IMR-90 (cell line): Measurements from ENCODE around the gene ACKR2. TPM values are rescaled to one million over a fixed set of nuclear protein-coding genes. Genes with fewer than 3 reads are reported as not detected.

Source experiments
- ATAC-seq: fragments of 200-7000 bp; cut with Tn5 transposase; 2 replicates; pipeline ENCODE4 v1.9.1; 2020; ENCODE audit warnings: low read depth, mild to moderate bottlenecking, moderate library complexity
- BruUV-seq: library from RNA; stranded (reverse); fragments of 400-500 nt; replicated peaks from 2 replicates; lab custom pipeline; 2021; lab: Mats Ljungman, UMichigan
- CTCF ChIA-PET: fragments of 300-600 bp; formaldehyde crosslinking; extraction: SDS; loops from one replicate; lab custom pipeline; 2021; ENCODE audit warnings: antibody characterized with exemption; lab: Yijun Ruan, JAX
- POLR2A ChIA-PET: fragments of 300-600 bp; sonication (Branson Sonifier 250); formaldehyde crosslinking; loops from one replicate; lab custom pipeline; 2022; ENCODE audit warnings: antibody characterized with exemption; ENCODE audit not compliant: unreplicated experiment; lab: Charles Lee
- DNase-seq: peaks from one replicate; pipeline ENCODE4 v3.0.0; 2013
- H2AFZ ChIP-seq: replicated peaks from 2 replicates; pipeline ENCODE3; 2013; ENCODE audit warnings: low read length, mild to moderate bottlenecking; ENCODE audit not compliant: poor library complexity
- H2AK5ac ChIP-seq: 2 replicates; pipeline ENCODE4 v1.6.1; 2013; ENCODE audit warnings: low read depth, low read length, inconsistent platforms
- H2AK9ac ChIP-seq: replicated peaks from 2 replicates; pipeline ENCODE3; 2013; ENCODE audit warnings: mild to moderate bottlenecking, low read depth, low read length, moderate library complexity; ENCODE audit not compliant: poor library complexity
- H2BK120ac ChIP-seq: 2 replicates; pipeline ENCODE4 v1.6.1; 2013; ENCODE audit warnings: low read depth, low read length, inconsistent platforms
- H2BK15ac ChIP-seq: 3 replicates; pipeline ENCODE4 v1.6.1; 2013; ENCODE audit warnings: low read depth, low read length, inconsistent platforms
- H2BK20ac ChIP-seq: 2 replicates; pipeline ENCODE4 v1.6.1; 2013; ENCODE audit warnings: low read depth, mild to moderate bottlenecking, inconsistent platforms, low read length, moderate library complexity
- H2BK5ac ChIP-seq: 2 replicates; pipeline ENCODE4 v1.6.1; 2013; ENCODE audit warnings: mild to moderate bottlenecking, low read depth, low read length, inconsistent platforms; ENCODE audit not compliant: poor library complexity, severe bottlenecking
- H3K14ac ChIP-seq: replicated peaks from 2 replicates; pipeline ENCODE4 v1.6.1; 2013; ENCODE audit warnings: low read depth, low read length, inconsistent platforms
- H3K18ac ChIP-seq: 2 replicates; pipeline ENCODE4 v1.6.1; 2013; ENCODE audit warnings: low read depth, low read length, control low read depth
- H3K23ac ChIP-seq: 2 replicates; pipeline ENCODE4 v1.6.1; 2013; ENCODE audit warnings: low read depth, low read length, inconsistent platforms
- H3K27ac ChIP-seq: 2 replicates; pipeline ENCODE4 v1.5.1; 2013; ENCODE audit warnings: mild to moderate bottlenecking, control low read depth, low read length; ENCODE audit not compliant: insufficient read depth
- H3K27me3 ChIP-seq: 2 replicates; pipeline ENCODE4 v1.6.1; 2013; ENCODE audit warnings: low read length; ENCODE audit not compliant: control insufficient read depth, insufficient read depth
- H3K36me3 ChIP-seq: 2 replicates; pipeline ENCODE4 v1.6.1; 2013; ENCODE audit warnings: low read length, mixed read lengths; ENCODE audit not compliant: control insufficient read depth, insufficient read depth
- H3K4ac ChIP-seq: 2 replicates; pipeline ENCODE4 v1.6.1; 2013; ENCODE audit warnings: low read depth, low read length, inconsistent platforms
- H3K4me1 ChIP-seq: 2 replicates; pipeline ENCODE4 v1.6.1; 2013; ENCODE audit warnings: low read length, mixed read lengths; ENCODE audit not compliant: control insufficient read depth, insufficient read depth
- H3K4me2 ChIP-seq: 2 replicates; pipeline ENCODE4 v1.6.1; 2013; ENCODE audit warnings: low read depth, mild to moderate bottlenecking, control low read depth, low read length, moderate library complexity
- H3K4me3 ChIP-seq: 2 replicates; pipeline ENCODE4 v1.5.1; 2013; ENCODE audit warnings: low read depth, mild to moderate bottlenecking, control low read depth, low read length, moderate library complexity; ENCODE audit not compliant: insufficient read depth
- H3K56ac ChIP-seq: 2 replicates; pipeline ENCODE4 v1.6.1; 2013; ENCODE audit warnings: low read length, inconsistent platforms; ENCODE audit not compliant: insufficient read depth; ENCODE audit errors: extremely low read depth
- H3K79me1 ChIP-seq, 2 experiments: 2 replicates each; pipeline ENCODE4 v1.6.1; 2013; ENCODE audit warnings: low read length in 2 of 2, inconsistent platforms in 1 of 2, low read depth in 1 of 2
- H3K9ac ChIP-seq: 2 replicates; pipeline ENCODE4 v1.6.1; 2013; ENCODE audit warnings: low read depth, low read length, control low read depth
- H3K9me1 ChIP-seq: 2 replicates; pipeline ENCODE4 v1.6.1; 2013; ENCODE audit warnings: low read length, inconsistent platforms; ENCODE audit not compliant: insufficient read depth
- H3K9me3 ChIP-seq: 2 replicates; pipeline ENCODE4 v1.6.1; 2013; ENCODE audit warnings: low read length; ENCODE audit not compliant: control insufficient read depth, insufficient read depth
- H4K20me1 ChIP-seq: 2 replicates; pipeline ENCODE4 v1.6.1; 2013; ENCODE audit warnings: low read length, inconsistent platforms; ENCODE audit not compliant: insufficient read depth
- H4K5ac ChIP-seq: 2 replicates; pipeline ENCODE4 v1.6.1; 2013; ENCODE audit warnings: mild to moderate bottlenecking, low read depth, low read length, control low read depth
- H4K8ac ChIP-seq, 2 experiments: 2 replicates each; pipeline ENCODE4 v1.6.1; 2013; ENCODE audit warnings: low read depth in 2 of 2, low read length in 2 of 2, control low read depth in 1 of 2, inconsistent platforms in 1 of 2
- H4K91ac ChIP-seq: 2 replicates; pipeline ENCODE4 v1.6.1; 2013; ENCODE audit warnings: low read depth, low read length, inconsistent platforms; ENCODE audit not compliant: insufficient read depth
- BHLHE40 ChIP-seq: fragments of 150-350 bp; IDR thresholded peaks from 2 replicates; pipeline ENCODE4 v1.6.1; 2016; ENCODE audit warnings: mild to moderate bottlenecking, low read depth, low read length
- CEBPB ChIP-seq: IDR thresholded peaks from 2 replicates; pipeline ENCODE4 v1.6.1; 2012; ENCODE audit warnings: low read depth, low read length, improper control_type of control experiment
- CHD1 ChIP-seq: IDR thresholded peaks from 2 replicates; pipeline ENCODE4 v1.6.1; 2012; ENCODE audit warnings: low read depth, low read length, improper control_type of control experiment
- CTCF ChIP-seq: conservative IDR thresholded peaks from 2 replicates; pipeline ENCODE4 v1.5.1; 2012; ENCODE audit warnings: mild to moderate bottlenecking, low read depth, low read length, improper control_type of control experiment
- ELK1 ChIP-seq: fragments of 150-350 bp; IDR thresholded peaks from 2 replicates; pipeline ENCODE4 v1.6.1; 2016; ENCODE audit warnings: low read depth, mild to moderate bottlenecking, low read length, moderate library complexity, borderline replicate concordance
- FOS ChIP-seq: fragments of 150-350 bp; IDR thresholded peaks from 2 replicates; pipeline ENCODE4 v1.6.1; 2016; ENCODE audit warnings: low read depth, low read length
- MAFK ChIP-seq: IDR thresholded peaks from 2 replicates; pipeline ENCODE4 v1.6.1; 2012; ENCODE audit warnings: low read depth, low read length, improper control_type of control experiment
- MAZ ChIP-seq: IDR thresholded peaks from 2 replicates; pipeline ENCODE4 v1.6.1; 2012; ENCODE audit warnings: low read depth, mild to moderate bottlenecking, low read length, improper control_type of control experiment, moderate library complexity, borderline replicate concordance
- NFE2L2 ChIP-seq: fragments of 150-350 bp; IDR thresholded peaks from 2 replicates; pipeline ENCODE4 v1.6.1; 2016; ENCODE audit warnings: low read depth, mild to moderate bottlenecking, low read length
- POLR2A ChIP-seq: IDR thresholded peaks from 2 replicates; pipeline ENCODE4 v1.6.1; 2012; ENCODE audit warnings: mild to moderate bottlenecking, low read depth, low read length
- RCOR1 ChIP-seq: IDR thresholded peaks from 2 replicates; pipeline ENCODE4 v1.6.1; 2012; ENCODE audit warnings: mild to moderate bottlenecking, low read length, improper control_type of control experiment; ENCODE audit not compliant: insufficient replicate concordance
- RFX5 ChIP-seq: IDR thresholded peaks from 2 replicates; pipeline ENCODE4 v1.8.0; 2012; ENCODE audit warnings: low read depth, mild to moderate bottlenecking, low read length, moderate library complexity
- SMC3 ChIP-seq: fragments of 150-350 bp; IDR thresholded peaks from 2 replicates; pipeline ENCODE4 v1.6.1; 2016; ENCODE audit warnings: low read depth, mild to moderate bottlenecking, antibody characterized with exemption, low read length, moderate library complexity
- USF2 ChIP-seq: fragments of 150-350 bp; IDR thresholded peaks from 2 replicates; pipeline ENCODE4 v1.6.1; 2017; ENCODE audit warnings: mild to moderate bottlenecking, antibody characterized with exemption, low read length, low read depth
- WGBS, 2 experiments: methylation state at CpG; one replicate each; pipeline versions ENCODE4 v1.1.5 to v1.1.7; 2013; ENCODE audit warnings: missing lambda C conversion rate in 2 of 2; ENCODE audit not compliant: insufficient read length in 1 of 2; ENCODE audit errors: extremely low coverage in 2 of 2; 5-methylcytosine and 5-hydroxymethylcytosine counted together
- dilution Hi-C: fragments of 300-500 bp; cut with HindIII; formaldehyde crosslinking; loops from one replicate; pipeline ENCODE4 v1.14.3; 2018; ENCODE audit warnings: low sequenced_read_pairs; ENCODE audit not compliant: unreplicated experiment
- in situ Hi-C: fragments of 300-500 bp; cut with MboI; formaldehyde crosslinking; loops from 3 replicates; pipeline ENCODE4 v1.14.3; 2019; ENCODE audit warnings: low sequenced_read_pairs, inconsistent platforms, mixed read lengths
- intact Hi-C: fragments of 100-400 bp; cut with micrococcal nuclease; formaldehyde crosslinking; loops from 2 replicates; pipeline ENCODE4 v1.10.0; 2022
- polyA plus RNA-seq, 3 experiments: library from polyadenylated mRNA; depleted of rRNA; stranded (reverse); fragments of >200 nt; gene quantifications; 2 replicates each; pipeline ENCODE4 v1.2.3, GENCODE V29; 2012; ENCODE audit warnings: low replicate concordance in 1 of 3
- total RNA-seq: library from RNA; depleted of rRNA; stranded (reverse); fragments of >200 nt; gene quantifications from 2 replicates; pipeline ENCODE4 v1.2.3, GENCODE V29; 2012

ACKR2 gene
- total and polyA plus RNA-seq, 2 of the 4 experiments (the other 2 are of a cell fraction): 0.10 TPM; not detected in 1

DNA sequence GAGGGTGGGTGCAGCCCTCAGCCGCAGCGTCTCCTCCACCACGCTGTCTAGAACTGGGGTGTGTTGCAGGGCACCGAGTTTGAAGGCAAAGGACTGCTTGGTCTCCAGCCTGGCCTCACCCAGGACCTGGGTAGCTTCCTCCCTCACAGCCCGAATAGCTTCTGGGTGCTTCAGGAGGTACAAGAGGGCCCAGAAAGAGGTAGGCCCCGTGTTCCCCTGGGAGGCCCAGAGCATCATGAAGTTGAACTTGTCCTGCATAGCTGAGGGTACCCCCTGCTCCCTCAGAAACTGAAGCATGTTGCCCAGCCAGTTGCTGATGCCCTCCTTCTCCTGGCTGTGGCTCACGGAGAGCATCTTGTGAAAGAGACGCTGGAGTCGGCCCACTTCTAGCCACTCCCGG lies 65.5 kb downstream of the ACKR2 start:
- in situ Hi-C loops (loop anchor here (10.0 kb wide), 1 partner anchor 90 kb away; no protein-coding TSS in a partner anchor), intact Hi-C loops (no loop called here), dilution Hi-C loops (no loop called here)
- no peak overlapping the region for H3K56ac ChIP-seq
- POLR2A ChIA-PET: no interaction called here
- no peak overlapping the region for H2AFZ ChIP-seq
- H2BK5ac ChIP-seq: no peak overlapping the region
- no TSS peak for BruUV-seq
- no peaks in the 10 kb centered on the region for H3K4me1 ChIP-seq
- no peak overlapping the region for H3K27ac ChIP-seq
- no peaks in the 10 kb centered on the region for H4K20me1 ChIP-seq
- no peak overlapping the region for H2BK120ac ChIP-seq
- no peaks in the 10 kb centered on the region for H3K36me3 ChIP-seq
- H4K8ac ChIP-seq: no peak overlapping the region
- ATAC-seq (no peak), DNase-seq (no peak)
- H3K18ac ChIP-seq: no peak overlapping the region
- WGBS, 2 experiments: 93% methylated on average over 4 of the region's 10 CpGs; no CpG with 5 or more reads in 1 of the 2 experiments
- H3K4ac ChIP-seq: no peak overlapping the region
- no peak overlapping the region for H4K91ac ChIP-seq
- no peak overlapping the region for H3K4me3 ChIP-seq
- no peak overlapping the region for H2AK5ac ChIP-seq
- no peaks in the 10 kb centered on the region for H3K9me3 ChIP-seq
- H2BK20ac ChIP-seq: no peak overlapping the region
- no peak overlapping the region for H4K5ac ChIP-seq
- H3K14ac ChIP-seq: no peak overlapping the region
- no peak overlapping the region for H3K23ac ChIP-seq
- H2BK15ac ChIP-seq: no peak overlapping the region
- TF ChIP-seq CHD1 (no peak), CEBPB (no peak), NFE2L2 (no peak), CTCF (no peak), FOS (no peak), ELK1 (no peak), RCOR1 (no peak), RFX5 (no peak), POLR2A (no peak), USF2 (no peak), SMC3 (no peak), MAZ (no peak), MAFK (no peak), BHLHE40 (no peak)
- H2AK9ac ChIP-seq: no peak overlapping the region
- no peaks in the 10 kb centered on the region for H3K9me1 ChIP-seq
- H3K27me3 ChIP-seq: peaks cover 25% of the 10 kb centered on the region
- CTCF ChIA-PET: no interaction called here
- H3K9ac ChIP-seq: no peak overlapping the region
- no peaks in the 10 kb centered on the region for H3K79me1 ChIP-seq
- no peak overlapping the region for H3K4me2 ChIP-seq
